ENCODE results near the gene KIFBP.

DNA sequence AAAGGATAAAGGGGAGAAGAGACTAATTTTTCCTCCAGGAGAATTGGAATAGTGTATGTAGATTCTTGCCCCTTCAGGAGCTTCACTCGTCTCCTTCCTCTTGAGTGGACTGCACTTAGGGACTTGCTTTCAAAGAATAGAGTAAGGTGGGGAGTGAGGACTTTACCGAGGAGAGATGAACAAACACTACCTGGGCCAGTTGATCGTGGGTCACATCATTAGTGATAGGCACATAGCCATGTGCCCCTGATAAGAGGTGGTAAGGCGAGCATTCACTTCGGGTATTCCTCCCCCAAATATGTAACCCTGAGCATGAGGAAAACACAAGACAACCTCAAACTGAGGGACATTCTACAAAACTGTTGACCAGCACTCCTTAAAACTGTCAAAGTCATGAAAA, 14.6 kb upstream of the KIFBP start:
- TF ChIP-seq, protein P1, sequence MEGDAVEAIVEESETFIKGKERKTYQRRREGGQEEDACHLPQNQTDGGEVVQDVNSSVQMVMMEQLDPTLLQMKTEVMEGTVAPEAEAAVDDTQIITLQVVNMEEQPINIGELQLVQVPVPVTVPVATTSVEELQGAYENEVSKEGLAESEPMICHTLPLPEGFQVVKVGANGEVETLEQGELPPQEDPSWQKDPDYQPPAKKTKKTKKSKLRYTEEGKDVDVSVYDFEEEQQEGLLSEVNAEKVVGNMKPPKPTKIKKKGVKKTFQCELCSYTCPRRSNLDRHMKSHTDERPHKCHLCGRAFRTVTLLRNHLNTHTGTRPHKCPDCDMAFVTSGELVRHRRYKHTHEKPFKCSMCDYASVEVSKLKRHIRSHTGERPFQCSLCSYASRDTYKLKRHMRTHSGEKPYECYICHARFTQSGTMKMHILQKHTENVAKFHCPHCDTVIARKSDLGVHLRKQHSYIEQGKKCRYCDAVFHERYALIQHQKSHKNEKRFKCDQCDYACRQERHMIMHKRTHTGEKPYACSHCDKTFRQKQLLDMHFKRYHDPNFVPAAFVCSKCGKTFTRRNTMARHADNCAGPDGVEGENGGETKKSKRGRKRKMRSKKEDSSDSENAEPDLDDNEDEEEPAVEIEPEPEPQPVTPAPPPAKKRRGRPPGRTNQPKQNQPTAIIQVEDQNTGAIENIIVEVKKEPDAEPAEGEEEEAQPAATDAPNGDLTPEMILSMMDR (conservative IDR thresholded peaks at IDR 0.05; ENCODE audit: low read depth, low read length): no peak
- TF ChIP-seq EZH2phosphoT487 (IDR thresholded peaks at IDR 0.05; ENCODE audit: borderline replicate concordance, low read length): no peak

All from PC-3 (cell line).